Calu3 (cell line): ENCODE data around the gene XPO4. TPM values are rescaled to one million over a fixed set of nuclear protein-coding genes. Genes with fewer than 3 reads are reported as not detected.
"Not testable (repeated sequence)": the region's sequence is repeated elsewhere in the genome, so short reads cannot be mapped to it uniquely, and the experiment has no call there.

ENCODE experiments used
- Bru-seq: library from RNA; stranded (reverse); fragments of 400-500 nt; gene quantifications from one replicate; lab custom pipeline; 2021; lab: Mats Ljungman, UMichigan
- BruChase-seq, 2 experiments: library from RNA; stranded (reverse); fragments of 400-500 nt; gene quantifications; one replicate each; lab custom pipeline; 2021; lab: Mats Ljungman, UMichigan
- BruUV-seq: library from RNA; stranded (reverse); fragments of 400-500 nt; replicated peaks from 2 replicates; lab custom pipeline; 2021; lab: Mats Ljungman, UMichigan
- CTCF ChIA-PET: fragments of 300-600 bp; sonication (Branson Sonifier 250); formaldehyde crosslinking; loops from one replicate; lab custom pipeline; 2022; ENCODE audit warnings: antibody characterized with exemption; lab: Charles Lee
- DNase-seq: peaks from one replicate; pipeline ENCODE4 v3.0.0; 2022
- H3K27ac Mint-ChIP-seq: one replicate; pipeline ENCODE4 v1.8.0; 2022; ENCODE audit warnings: mixed read lengths; ENCODE audit not compliant: unreplicated experiment
- H3K27me3 Mint-ChIP-seq: one replicate; pipeline ENCODE4 v1.8.0; 2022; ENCODE audit warnings: mixed read lengths; ENCODE audit not compliant: unreplicated experiment
- H3K36me3 Mint-ChIP-seq: one replicate; pipeline ENCODE4 v1.8.0; 2022; ENCODE audit warnings: mild to moderate bottlenecking, moderate library complexity, mixed read lengths; ENCODE audit not compliant: insufficient read depth, unreplicated experiment
- H3K4me1 Mint-ChIP-seq: one replicate; pipeline ENCODE4 v1.8.0; 2022; ENCODE audit warnings: mild to moderate bottlenecking, low read depth, mixed read lengths; ENCODE audit not compliant: unreplicated experiment
- H3K4me3 Mint-ChIP-seq: one replicate; pipeline ENCODE4 v1.8.0; 2022; ENCODE audit warnings: mild to moderate bottlenecking, low read depth, moderate library complexity, mixed read lengths; ENCODE audit not compliant: unreplicated experiment
- H3K9me3 Mint-ChIP-seq: one replicate; pipeline ENCODE4 v1.8.0; 2022; ENCODE audit warnings: low read depth, mixed read lengths; ENCODE audit not compliant: unreplicated experiment
- CTCF ChIP-seq: fragments of 200-600 bp; IDR thresholded peaks from one replicate; pipeline ENCODE4 v1.8.0; 2022; ENCODE audit warnings: antibody characterized with exemption; ENCODE audit not compliant: unreplicated experiment
- intact Hi-C: fragments of 100-400 bp; cut with micrococcal nuclease; formaldehyde crosslinking; loops from one replicate; pipeline ENCODE4 v1.10.0; 2022; ENCODE audit not compliant: unreplicated experiment
- long read RNA-seq: library from polyadenylated mRNA; stranded (forward); transcript quantifications from one replicate; pipeline ENCODE4 v2.0.0, GENCODE V29; 2022
- total RNA-seq: library from RNA; stranded (reverse); gene quantifications from 2 replicates; pipeline ENCODE4 v1.2.3, GENCODE V29; 2022

XPO4 gene
- total RNA-seq (13.6 and 15.9 TPM in 2 replicates), Bru-seq, nascent RNA (percentile 85 among the genes with signal in this experiment), BruChase-seq, experiment 1, labeled RNA remaining after a 6-hour chase (percentile 77 among the genes with signal in this experiment), BruChase-seq, experiment 2, labeled RNA remaining after a 2-hour chase (percentile 76 among the genes with signal in this experiment)
- long read RNA-seq, full-length matches to known transcripts = 2 of 9 reads
- long read RNA-seq, partial matches to known transcripts = 1 of 9 reads
- long read RNA-seq, other reads (novel, unspliced or antisense) = 6 of 9 reads

GRCh38 chr13:20902438-20903163 lies at the start of gene XPO4:
Gene XPO4 (minus strand): TSS chr13:20902746. CDS start chr13:20902738, 8 bp downstream.
- no TSS peak for BruUV-seq
- no peak for TF ChIP-seq CTCF
- H3K36me3 Mint-ChIP-seq = peaks cover 24% of the 10 kb centered on the region
- peak within 1 kb of the TSS; percentile 88 for H3K4me3 Mint-ChIP-seq
- no peaks in the 10 kb centered on the region for H3K9me3 Mint-ChIP-seq
- H3K27ac Mint-ChIP-seq = peak within 1 kb of the TSS; percentile 87
- H3K4me1 Mint-ChIP-seq = no peaks in the 10 kb centered on the region
- H3K27me3 Mint-ChIP-seq = no peaks in the 10 kb centered on the region
- intact Hi-C loops = no loop called here
- peak; percentile 74 for DNase-seq
- CTCF ChIA-PET = interaction anchor here (0.6 kb wide), 1 partner anchor 10 kb away, joined by 6 read pairs; no protein-coding TSS in a partner anchor

- H3K36me3 Mint-ChIP-seq, intact Hi-C loops, H3K27ac Mint-ChIP-seq, BruUV-seq, H3K4me3 Mint-ChIP-seq, H3K27me3 Mint-ChIP-seq, DNase-seq, H3K9me3 Mint-ChIP-seq: not testable (repeated sequence)
- peaks cover 15% of the 10 kb centered on the region for H3K4me1 Mint-ChIP-seq
- CTCF ChIA-PET = interaction anchor here (0.6 kb wide), 1 partner anchor 232 kb away, joined by 3 read pairs; no protein-coding TSS in a partner anchor
Observed at GRCh38 chr13:20948001-20948400, 45.5 kb upstream of the XPO4 start.

GRCh38 chr13:20945952-20946383 lies 43.4 kb upstream of the XPO4 start:
- Mint-ChIP-seq H3K4me1 (peaks cover 15% of the 10 kb centered on the region), H3K27ac (no peak overlapping the region), H3K36me3 (no peaks in the 10 kb centered on the region), H3K4me3 (no peak overlapping the region), H3K9me3 (no peaks in the 10 kb centered on the region), H3K27me3 (no peaks in the 10 kb centered on the region)
- CTCF ChIA-PET = no interaction called here
- DNase-seq = no peak
- no peak for TF ChIP-seq CTCF
- no TSS peak for BruUV-seq
- intact Hi-C loops = no loop called here

GRCh38 chr13:20942938-20943559 lies 40.5 kb upstream of the XPO4 start:
- intact Hi-C loops = loop anchor here (2.0 kb wide), 3 partner anchors 92 to 238 kb away; no protein-coding TSS in a partner anchor
- Mint-ChIP-seq H3K4me3 (no peak overlapping the region), H3K27me3 (no peaks in the 10 kb centered on the region), H3K36me3 (no peaks in the 10 kb centered on the region), H3K4me1 (peaks cover 7% of the 10 kb centered on the region), H3K27ac (peak overlapping the region; percentile 53), H3K9me3 (no peaks in the 10 kb centered on the region)
- CTCF ChIA-PET = interaction anchor here (0.7 to 1.1 kb wide), 4 partner anchors 90 to 1143 kb away, joined by 3 to 6 read pairs (median 4); partner anchors contain the start of gene LATS2
- no peak for DNase-seq
- no peak for TF ChIP-seq CTCF
- BruUV-seq = no TSS peak

- BruUV-seq, CTCF ChIA-PET, intact Hi-C loops, H3K27ac Mint-ChIP-seq, H3K4me1 Mint-ChIP-seq, H3K36me3 Mint-ChIP-seq, H3K9me3 Mint-ChIP-seq, DNase-seq, H3K4me3 Mint-ChIP-seq, H3K27me3 Mint-ChIP-seq: not testable (repeated sequence)
Observed at GRCh38 chr13:20940511-20940910, 38.0 kb upstream of the XPO4 start.
